ENCODE results near the gene ITGA4. TPM values are rescaled to one million over a fixed set of nuclear protein-coding genes. Genes with fewer than 3 reads are reported as not detected.

ITGA4 gene
- total RNA-seq, 1 experiment from 2014 or later: 4.6 TPM

DNA sequence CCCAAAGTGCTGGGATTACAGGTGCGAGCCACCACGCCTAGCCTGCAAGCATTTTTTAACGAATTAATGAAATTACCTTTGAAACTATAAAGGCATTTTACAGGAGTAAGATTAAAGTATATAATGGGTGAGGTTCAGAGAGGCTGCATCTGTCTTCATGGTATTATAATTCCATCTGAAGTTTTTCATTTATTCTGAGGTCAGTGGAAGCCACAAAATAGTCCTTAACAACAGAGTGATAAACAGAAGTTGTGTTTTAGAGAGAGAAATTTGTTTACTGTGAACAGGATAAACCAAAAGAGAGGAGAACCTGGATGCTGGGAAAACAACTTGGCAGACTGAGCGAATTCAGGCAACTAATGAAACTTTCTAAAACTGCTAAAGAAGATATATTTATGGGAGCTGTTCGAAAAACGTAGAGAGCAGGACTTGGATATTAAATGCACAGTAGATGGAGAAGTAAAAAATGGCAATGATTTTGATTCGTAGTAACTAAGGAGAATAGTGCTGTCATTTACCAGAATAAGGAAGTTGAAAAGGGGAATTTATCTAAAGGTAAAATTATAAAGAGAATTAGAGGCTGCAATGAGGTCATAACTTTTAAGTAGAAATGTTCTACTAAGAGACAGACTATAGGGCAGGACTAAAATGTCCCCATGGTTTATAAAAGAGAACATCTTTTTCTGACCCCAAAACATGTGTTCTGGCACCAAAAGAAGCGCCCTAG, 37.9 kb upstream of the ITGA4 start:
- no peak overlapping the region for H3K4me3 ChIP-seq (ENCODE audit: low read depth, low read length, poor library complexity, severe bottlenecking)
- no peaks in the 10 kb centered on the region for H3K27me3 ChIP-seq (replicated peaks; ENCODE audit: insufficient read depth, low read depth, low read length, poor library complexity)
- no peaks in the 10 kb centered on the region for H3K36me3 ChIP-seq (ENCODE audit: insufficient read depth, low read length, poor library complexity, severe bottlenecking)
- no peak for DNase-seq (ENCODE audit: low spot score)
- BruUV-seq (replicated peaks): no TSS peak
- POLR2A ChIA-PET (ENCODE audit: low non-redundant PET): no interaction called here
- CTCF ChIA-PET: no interaction called here
- H3K9me3 ChIP-seq (ENCODE audit: low read depth, low read length, poor library complexity, severe bottlenecking): no peaks in the 10 kb centered on the region
- no peak overlapping the region for H3K27ac ChIP-seq (ENCODE audit: low read depth, low read length, poor library complexity, severe bottlenecking)
- intact Hi-C loops (cut with micrococcal nuclease; ENCODE audit: unreplicated experiment): no loop called here
- H3K4me1 ChIP-seq (ENCODE audit: insufficient read depth, low read length, poor library complexity, severe bottlenecking): no peaks in the 10 kb centered on the region
- TF ChIP-seq EZH2 (IDR thresholded peaks at IDR 0.05; ENCODE audit: borderline replicate concordance, low read depth, low read length, poor library complexity, severe bottlenecking): no peak
- TF ChIP-seq, protein P1, sequence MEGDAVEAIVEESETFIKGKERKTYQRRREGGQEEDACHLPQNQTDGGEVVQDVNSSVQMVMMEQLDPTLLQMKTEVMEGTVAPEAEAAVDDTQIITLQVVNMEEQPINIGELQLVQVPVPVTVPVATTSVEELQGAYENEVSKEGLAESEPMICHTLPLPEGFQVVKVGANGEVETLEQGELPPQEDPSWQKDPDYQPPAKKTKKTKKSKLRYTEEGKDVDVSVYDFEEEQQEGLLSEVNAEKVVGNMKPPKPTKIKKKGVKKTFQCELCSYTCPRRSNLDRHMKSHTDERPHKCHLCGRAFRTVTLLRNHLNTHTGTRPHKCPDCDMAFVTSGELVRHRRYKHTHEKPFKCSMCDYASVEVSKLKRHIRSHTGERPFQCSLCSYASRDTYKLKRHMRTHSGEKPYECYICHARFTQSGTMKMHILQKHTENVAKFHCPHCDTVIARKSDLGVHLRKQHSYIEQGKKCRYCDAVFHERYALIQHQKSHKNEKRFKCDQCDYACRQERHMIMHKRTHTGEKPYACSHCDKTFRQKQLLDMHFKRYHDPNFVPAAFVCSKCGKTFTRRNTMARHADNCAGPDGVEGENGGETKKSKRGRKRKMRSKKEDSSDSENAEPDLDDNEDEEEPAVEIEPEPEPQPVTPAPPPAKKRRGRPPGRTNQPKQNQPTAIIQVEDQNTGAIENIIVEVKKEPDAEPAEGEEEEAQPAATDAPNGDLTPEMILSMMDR (conservative IDR thresholded peaks at IDR 0.05; ENCODE audit: low read depth, low read length): no peak

DNA sequence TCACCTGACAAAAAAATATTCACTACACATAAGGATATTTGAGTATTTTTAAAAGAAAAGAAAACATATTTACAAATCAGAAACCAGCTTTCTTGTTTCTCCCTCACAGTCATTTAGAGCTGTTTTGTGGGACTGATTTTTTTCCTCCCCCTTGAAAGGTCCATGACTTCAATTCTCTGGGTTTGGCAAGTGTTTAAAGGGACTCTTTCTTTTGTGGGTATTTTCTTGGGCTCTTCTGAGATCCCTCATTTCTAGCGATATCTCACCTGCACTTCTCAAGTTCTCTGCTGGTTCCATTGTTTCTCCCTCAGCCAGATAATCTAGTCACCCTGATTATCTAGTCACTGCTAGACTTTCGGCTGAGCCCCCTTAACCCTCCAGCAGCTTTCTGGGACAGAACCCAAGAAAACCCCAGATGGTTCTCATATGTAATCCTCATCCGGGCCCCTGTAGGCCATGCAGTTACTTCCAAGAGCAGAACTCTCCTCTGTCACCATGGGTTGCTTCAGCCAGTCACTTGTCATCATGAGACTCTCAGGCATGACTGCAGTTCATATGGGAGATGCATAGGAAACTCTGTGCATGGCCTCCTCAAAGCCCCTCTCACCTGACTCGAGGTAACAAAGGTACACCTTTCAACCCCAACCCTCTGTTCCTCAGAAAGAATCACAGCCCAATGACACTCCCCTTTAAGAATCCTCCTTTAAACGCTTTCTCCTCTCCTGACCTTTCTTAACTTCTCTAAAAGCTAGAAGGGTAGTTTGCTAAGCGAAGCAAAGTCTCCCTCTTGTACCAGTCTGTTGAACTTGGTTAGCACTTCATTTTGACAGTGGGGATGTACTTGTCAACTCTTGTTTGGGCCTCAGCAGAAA, 36.7 kb upstream of the ITGA4 start:
- no peaks in the 10 kb centered on the region for H3K4me1 ChIP-seq (ENCODE audit: insufficient read depth, low read length, poor library complexity, severe bottlenecking)
- BruUV-seq (replicated peaks): no TSS peak
- intact Hi-C loops (cut with micrococcal nuclease; ENCODE audit: unreplicated experiment): no loop called here
- ChIA-PET CTCF (no interaction called here), POLR2A (ENCODE audit: low non-redundant PET) (no interaction called here)
- TF ChIP-seq EZH2 (IDR thresholded peaks at IDR 0.05; ENCODE audit: borderline replicate concordance, low read depth, low read length, poor library complexity, severe bottlenecking): no peak
- TF ChIP-seq, protein P1 (conservative IDR thresholded peaks at IDR 0.05; ENCODE audit: low read depth, low read length): no peak
- no peak for DNase-seq (ENCODE audit: low spot score)
- no peak overlapping the region for H3K4me3 ChIP-seq (ENCODE audit: low read depth, low read length, poor library complexity, severe bottlenecking)
- no peaks in the 10 kb centered on the region for H3K36me3 ChIP-seq (ENCODE audit: insufficient read depth, low read length, poor library complexity, severe bottlenecking)
- H3K27me3 ChIP-seq (replicated peaks; ENCODE audit: insufficient read depth, low read depth, low read length, poor library complexity): no peaks in the 10 kb centered on the region
- no peaks in the 10 kb centered on the region for H3K9me3 ChIP-seq (ENCODE audit: low read depth, low read length, poor library complexity, severe bottlenecking)
- no peak overlapping the region for H3K27ac ChIP-seq (ENCODE audit: low read depth, low read length, poor library complexity, severe bottlenecking)

DNA sequence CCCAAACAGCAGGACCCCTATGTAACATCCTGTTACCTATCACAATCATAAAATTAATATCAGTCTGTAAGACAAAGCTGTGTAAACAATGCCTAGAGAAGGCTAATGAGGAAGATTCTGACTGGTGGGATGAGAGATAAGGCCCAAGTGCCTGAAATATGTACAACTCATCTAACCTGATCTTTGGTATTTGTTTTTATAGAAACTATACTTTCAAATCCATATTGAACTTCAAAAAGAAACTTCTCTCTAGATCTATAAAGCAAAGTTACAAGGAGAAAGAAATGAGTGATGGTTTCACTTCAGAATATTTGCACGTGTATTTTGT, 36.1 kb upstream of the ITGA4 start:
- BruUV-seq (replicated peaks): no TSS peak
- intact Hi-C loops (cut with micrococcal nuclease; ENCODE audit: unreplicated experiment): no loop called here
- no peak for TF ChIP-seq EZH2 (IDR thresholded peaks at IDR 0.05; ENCODE audit: borderline replicate concordance, low read depth, low read length, poor library complexity, severe bottlenecking)
- TF ChIP-seq, protein P1 (conservative IDR thresholded peaks at IDR 0.05; ENCODE audit: low read depth, low read length): no peak
- H3K27ac ChIP-seq (ENCODE audit: low read depth, low read length, poor library complexity, severe bottlenecking): no peak overlapping the region
- H3K36me3 ChIP-seq (ENCODE audit: insufficient read depth, low read length, poor library complexity, severe bottlenecking): no peaks in the 10 kb centered on the region
- no peaks in the 10 kb centered on the region for H3K27me3 ChIP-seq (replicated peaks; ENCODE audit: insufficient read depth, low read depth, low read length, poor library complexity)
- no peak for DNase-seq (ENCODE audit: low spot score)
- ChIA-PET POLR2A (ENCODE audit: low non-redundant PET) (no interaction called here), CTCF (no interaction called here)
- H3K9me3 ChIP-seq (ENCODE audit: low read depth, low read length, poor library complexity, severe bottlenecking): no peaks in the 10 kb centered on the region
- H3K4me1 ChIP-seq (ENCODE audit: insufficient read depth, low read length, poor library complexity, severe bottlenecking): no peaks in the 10 kb centered on the region
- no peak overlapping the region for H3K4me3 ChIP-seq (ENCODE audit: low read depth, low read length, poor library complexity, severe bottlenecking)

All from A673 (cell line).